ENCODE results near the gene CREBBP. TPM values are rescaled to one million over a fixed set of nuclear protein-coding genes. Genes with fewer than 3 reads are reported as not detected.

The CREBBP gene
- total RNA-seq, 1 donor from 2014 or later: 11.3 TPM

GRCh38 chr16:3689731-3690130, 190.8 kb downstream of the CREBBP start:
- no peak for TF ChIP-seq CTCF (conservative IDR thresholded peaks at IDR 0.05; ENCODE audit: low read depth, low read length)
- DNase-seq (ENCODE audit: low read depth): no peak
- H3K4me3 ChIP-seq (ENCODE audit: low read depth, low read length): no peak overlapping the region

GRCh38 chr16:3687792-3688191, 192.7 kb downstream of the CREBBP start:
- no peak overlapping the region for H3K4me3 ChIP-seq (ENCODE audit: low read depth, low read length)
- no peak for DNase-seq (ENCODE audit: low read depth)
- TF ChIP-seq CTCF (conservative IDR thresholded peaks at IDR 0.05; ENCODE audit: low read depth, low read length): no peak

GRCh38 chr16:3687021-3687420, 193.5 kb downstream of the CREBBP start:
- no peak for DNase-seq (ENCODE audit: low read depth)
- no peak overlapping the region for H3K4me3 ChIP-seq (ENCODE audit: low read depth, low read length)
- TF ChIP-seq CTCF (conservative IDR thresholded peaks at IDR 0.05; ENCODE audit: low read depth, low read length): no peak

GRCh38 chr16:3681206-3681605, 199.3 kb downstream of the CREBBP start:
- no peak overlapping the region for H3K4me3 ChIP-seq (ENCODE audit: low read depth, low read length)
- TF ChIP-seq CTCF (conservative IDR thresholded peaks at IDR 0.05; ENCODE audit: low read depth, low read length): no peak
- no peak for DNase-seq (ENCODE audit: low read depth)

- DNase-seq (ENCODE audit: low read depth): no peak
- no peak for TF ChIP-seq CTCF (conservative IDR thresholded peaks at IDR 0.05; ENCODE audit: low read depth, low read length)
- no peak overlapping the region for H3K4me3 ChIP-seq (ENCODE audit: low read depth, low read length)
Observed at GRCh38 chr16:3677994-3678393, 202.5 kb downstream of the CREBBP start.

GRCh38 chr16:3675601-3676130, 204.8 kb downstream of the CREBBP start:
- TF ChIP-seq CTCF (conservative IDR thresholded peaks at IDR 0.05; ENCODE audit: low read depth, low read length): no peak
- H3K4me3 ChIP-seq (ENCODE audit: low read depth, low read length): no peak overlapping the region
- no peak for DNase-seq (ENCODE audit: low read depth)

Other genes with a start within 250 kb of the CREBBP start
- gene DNASE1, start 226.0 kb downstream of the CREBBP start, total RNA-seq: 7.4 and 12.2 TPM in 2 replicates
- gene TRAP1, start 163.2 kb downstream of the CREBBP start, total RNA-seq: 143 and 158 TPM in 2 replicates
- 5.1 and 6.8 TPM in 2 replicates for gene ADCY9, start 235.7 kb upstream of the CREBBP start, total RNA-seq